ENCODE measurements around the gene SMAD3. TPM values are rescaled to one million over a fixed set of nuclear protein-coding genes. Genes with fewer than 3 reads are reported as not detected.

The SMAD3 gene
- total RNA-seq, 3 donors from 2014 or later: 38.5 to 76.3 (median 44.9) TPM

DNA sequence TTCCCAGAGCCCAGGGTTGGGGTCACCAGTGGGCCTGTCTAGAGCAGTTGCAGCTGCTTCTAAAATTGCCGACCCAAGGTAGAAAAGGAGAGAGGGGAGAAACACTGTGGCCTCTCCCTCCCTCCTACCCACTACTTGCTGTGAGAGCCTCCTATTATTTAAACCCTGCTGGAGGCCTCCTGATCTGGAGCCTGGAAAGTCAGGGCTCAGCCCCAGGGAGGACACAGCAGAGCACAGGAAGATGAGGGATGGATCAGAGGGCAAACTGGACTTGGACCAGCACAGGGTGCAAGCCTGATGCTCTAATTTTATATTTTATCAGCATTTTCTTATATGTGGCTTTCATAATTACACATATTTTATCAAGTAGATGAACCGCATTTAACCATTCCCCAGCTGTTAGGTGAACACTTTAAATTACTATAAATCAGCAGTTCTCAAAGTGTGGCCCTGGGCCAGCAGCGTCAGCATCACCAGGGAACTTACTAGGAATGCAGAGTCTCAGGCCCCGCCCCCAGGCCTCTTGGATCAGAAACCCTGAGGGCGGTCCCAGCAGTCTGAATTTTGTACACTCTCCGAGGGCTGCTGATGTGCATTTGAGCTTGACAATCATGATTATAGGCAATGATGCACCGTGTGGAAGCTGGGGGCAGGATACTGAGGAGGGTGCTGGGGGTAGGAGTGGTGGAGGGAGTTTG, 26.7 kb downstream of the SMAD3 start:
- Histone ChIP-seq H3K4me3 (no peak overlapping the region), H3K4me1 (ENCODE audit: low read depth) (peaks cover 39% of the 10 kb centered on the region), H3K36me3 (ENCODE audit: low read depth) (no peaks in the 10 kb centered on the region), H3K9me3 (no peaks in the 10 kb centered on the region)
- intact Hi-C loops (cut with DNase I, micrococcal nuclease): no loop called here
- TF ChIP-seq, protein P1, sequence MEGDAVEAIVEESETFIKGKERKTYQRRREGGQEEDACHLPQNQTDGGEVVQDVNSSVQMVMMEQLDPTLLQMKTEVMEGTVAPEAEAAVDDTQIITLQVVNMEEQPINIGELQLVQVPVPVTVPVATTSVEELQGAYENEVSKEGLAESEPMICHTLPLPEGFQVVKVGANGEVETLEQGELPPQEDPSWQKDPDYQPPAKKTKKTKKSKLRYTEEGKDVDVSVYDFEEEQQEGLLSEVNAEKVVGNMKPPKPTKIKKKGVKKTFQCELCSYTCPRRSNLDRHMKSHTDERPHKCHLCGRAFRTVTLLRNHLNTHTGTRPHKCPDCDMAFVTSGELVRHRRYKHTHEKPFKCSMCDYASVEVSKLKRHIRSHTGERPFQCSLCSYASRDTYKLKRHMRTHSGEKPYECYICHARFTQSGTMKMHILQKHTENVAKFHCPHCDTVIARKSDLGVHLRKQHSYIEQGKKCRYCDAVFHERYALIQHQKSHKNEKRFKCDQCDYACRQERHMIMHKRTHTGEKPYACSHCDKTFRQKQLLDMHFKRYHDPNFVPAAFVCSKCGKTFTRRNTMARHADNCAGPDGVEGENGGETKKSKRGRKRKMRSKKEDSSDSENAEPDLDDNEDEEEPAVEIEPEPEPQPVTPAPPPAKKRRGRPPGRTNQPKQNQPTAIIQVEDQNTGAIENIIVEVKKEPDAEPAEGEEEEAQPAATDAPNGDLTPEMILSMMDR (IDR thresholded peaks at IDR 0.05): no peak
- DNase-seq (no peak), ATAC-seq (no peak)

DNA sequence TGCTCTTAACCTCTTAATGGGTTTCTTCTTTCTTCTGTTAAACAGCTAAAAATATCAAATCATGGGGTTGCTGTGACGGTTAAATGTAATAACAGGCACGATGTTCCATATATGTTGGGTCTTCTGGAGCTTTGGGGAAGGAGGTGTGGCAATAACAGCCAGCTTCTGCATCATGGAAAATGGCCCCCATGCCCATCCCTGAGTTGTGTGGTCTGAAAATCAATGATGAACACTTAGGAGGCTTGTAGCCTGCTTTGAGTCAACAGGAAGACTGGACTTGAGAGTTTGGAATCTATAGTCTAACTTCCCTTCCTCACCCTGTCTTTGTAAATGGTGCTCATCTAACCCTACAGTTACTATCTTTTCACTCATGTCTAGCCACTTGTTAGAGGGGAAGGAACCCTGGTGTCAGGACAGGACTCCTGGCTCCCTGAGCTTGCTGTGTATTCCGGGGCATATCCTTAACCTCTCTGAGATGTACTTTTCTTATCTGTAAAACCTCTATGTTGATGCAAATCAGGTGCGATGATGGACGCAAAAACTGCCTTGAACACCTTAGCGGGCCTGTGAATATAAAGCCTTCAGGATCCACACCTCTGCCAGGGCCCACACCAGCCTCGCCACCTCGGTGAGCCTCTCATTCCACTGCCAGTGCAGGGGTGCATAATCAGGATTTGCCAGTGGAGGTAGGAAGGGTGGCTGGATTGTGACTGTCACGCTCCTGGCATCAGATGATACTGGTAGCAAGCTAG, 27.5 kb downstream of the SMAD3 start:
- H3K4me1 ChIP-seq (ENCODE audit: low read depth): peaks cover 36% of the 10 kb centered on the region
- no peaks in the 10 kb centered on the region for H3K36me3 ChIP-seq (ENCODE audit: low read depth)
- H3K9me3 ChIP-seq: no peaks in the 10 kb centered on the region
- intact Hi-C loops (cut with DNase I, micrococcal nuclease): no loop called here
- TF ChIP-seq, protein P1 (IDR thresholded peaks at IDR 0.05): no peak
- ATAC-seq: no peak
- no peak for DNase-seq
- H3K4me3 ChIP-seq: no peak overlapping the region

GRCh38 chr15:67093504-67093862, 28.1 kb downstream of the SMAD3 start:
- peak; percentile 37 for ATAC-seq
- intact Hi-C loops (cut with DNase I, micrococcal nuclease): no loop called here
- H3K36me3 ChIP-seq (ENCODE audit: low read depth): no peaks in the 10 kb centered on the region
- no peaks in the 10 kb centered on the region for H3K9me3 ChIP-seq
- no peak overlapping the region for H3K4me3 ChIP-seq
- peak in 1 of 3 donors; percentile 70 for DNase-seq
- TF ChIP-seq, protein P1 (IDR thresholded peaks at IDR 0.05): no peak
- peaks cover 33% of the 10 kb centered on the region for H3K4me1 ChIP-seq (ENCODE audit: low read depth)

DNA sequence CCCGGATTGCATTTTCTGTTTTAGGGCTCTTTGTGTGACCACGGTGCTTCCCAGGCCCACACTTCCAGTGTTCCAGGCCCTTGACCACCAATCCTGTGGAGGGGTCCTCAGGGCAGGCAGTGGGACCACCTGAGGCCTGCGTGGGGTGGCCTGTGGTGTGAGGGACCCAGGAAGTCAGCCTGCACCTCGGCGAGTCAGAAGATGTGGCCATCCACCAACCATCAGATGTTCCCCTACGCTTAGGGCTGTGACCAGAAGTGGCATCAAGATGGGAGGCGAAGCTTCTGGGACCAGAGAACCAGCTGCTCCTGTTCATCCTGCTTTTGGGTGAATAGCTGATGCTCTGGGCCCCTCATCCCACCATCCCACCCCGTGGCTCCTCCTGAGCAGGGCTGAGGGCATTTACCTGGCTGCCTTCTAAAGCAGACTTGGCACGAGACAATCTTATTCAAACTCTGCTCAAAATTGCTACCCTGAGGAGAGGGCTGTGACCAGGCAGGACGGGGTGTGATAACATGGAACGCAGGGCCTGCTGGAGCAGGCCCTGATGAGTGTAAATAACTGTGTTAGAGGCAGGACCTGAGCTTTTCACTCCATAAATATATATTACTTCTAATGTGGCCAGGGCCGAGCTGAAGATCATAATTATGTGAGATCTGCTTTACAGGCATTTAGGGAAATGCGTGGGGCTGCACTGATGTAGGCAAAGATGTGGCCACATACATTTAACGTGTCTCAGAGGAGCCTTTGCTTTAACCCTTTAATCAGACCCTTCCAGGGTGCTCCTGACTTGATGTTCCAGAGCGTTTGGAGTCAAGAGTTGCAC, 28.8 kb downstream of the SMAD3 start:
- peak in 1 of 3 donors; percentile 49 for DNase-seq
- intact Hi-C loops (cut with DNase I, micrococcal nuclease): no loop called here
- TF ChIP-seq, protein P1 (IDR thresholded peaks at IDR 0.05): no peak
- no peaks in the 10 kb centered on the region for H3K36me3 ChIP-seq (ENCODE audit: low read depth)
- peaks cover 34% of the 10 kb centered on the region for H3K4me1 ChIP-seq (ENCODE audit: low read depth)
- ATAC-seq: no peak
- no peak overlapping the region for H3K4me3 ChIP-seq
- no peaks in the 10 kb centered on the region for H3K9me3 ChIP-seq

DNA sequence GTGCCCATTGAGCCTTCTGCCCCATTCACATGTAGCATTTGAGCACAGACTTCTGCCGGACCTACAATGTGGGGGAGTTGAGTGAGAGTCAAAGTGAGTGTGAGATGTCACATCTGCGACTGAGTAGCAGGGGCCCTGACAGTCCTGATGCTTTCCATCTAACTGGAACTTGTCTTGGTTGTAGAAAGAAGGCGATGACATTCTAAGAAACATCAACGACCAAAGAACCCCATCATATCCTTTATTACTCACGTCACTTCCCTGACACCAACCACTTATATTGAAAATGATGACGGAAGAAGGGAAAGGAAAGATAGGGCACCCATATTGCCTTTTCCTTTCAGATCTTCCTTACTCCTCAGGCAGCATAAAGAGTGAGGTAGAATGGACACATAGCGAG, 30.5 kb downstream of the SMAD3 start:
- peaks cover 24% of the 10 kb centered on the region for H3K4me1 ChIP-seq (ENCODE audit: low read depth)
- H3K9me3 ChIP-seq: no peaks in the 10 kb centered on the region
- intact Hi-C loops (cut with DNase I, micrococcal nuclease): no loop called here
- H3K4me3 ChIP-seq: no peak overlapping the region
- DNase-seq (no peak), ATAC-seq (no peak)
- no peaks in the 10 kb centered on the region for H3K36me3 ChIP-seq (ENCODE audit: low read depth)
- TF ChIP-seq, protein P1 (IDR thresholded peaks at IDR 0.05): no peak

Measured in mucosa of descending colon (tissue), 3 donors.